ENCODE measurements around the gene AK5. TPM values are rescaled to one million over a fixed set of nuclear protein-coding genes. Genes with fewer than 3 reads are reported as not detected.
A peak's percentile ranks its signal among the peaks of the same experiment; 100 is the strongest.

Gene AK5
- total RNA-seq, 1 experiment from 2014 or later = 3.8 TPM

- H3K9ac ChIP-seq (ENCODE audit: low read length) = 0 out of 2 replicates have a peak overlapping the region, but pooled peaks have one; percentile 24
- H3K9me2 ChIP-seq (replicated peaks; ENCODE audit: low read length) = no peaks in the 10 kb centered on the region
- no peaks in the 10 kb centered on the region for H3K79me2 ChIP-seq (ENCODE audit: low read length)
- no peaks in the 10 kb centered on the region for H3K36me3 ChIP-seq (ENCODE audit: low read depth, low read length)
- H4K20me1 ChIP-seq (ENCODE audit: low read length) = no peaks in the 10 kb centered on the region
- no peak overlapping the region for H3K4me3 ChIP-seq (ENCODE audit: low read length)
- H3K4me1 ChIP-seq (ENCODE audit: insufficient read depth, low read length) = peaks cover 27% of the 10 kb centered on the region
- no peak overlapping the region for H2AFZ ChIP-seq (ENCODE audit: low read length)
- intact Hi-C loops (cut with micrococcal nuclease) = loop anchor here (1.0 to 5.0 kb wide), 2 partner anchors 20 to 75 kb away; no protein-coding TSS in a partner anchor
- TF ChIP-seq EZH2phosphoT487 (IDR thresholded peaks at IDR 0.05; ENCODE audit: borderline replicate concordance, low read length) = no peak
- TF ChIP-seq EZH2 (IDR thresholded peaks at IDR 0.05; ENCODE audit: low read length, unreplicated experiment) = no peak
- TF ChIP-seq CTCF (conservative IDR thresholded peaks at IDR 0.05; ENCODE audit: low read depth, low read length) = no peak
- BruUV-seq (replicated peaks) = no TSS peak
- ChIA-PET CTCF (interaction anchor here (0.6 to 0.7 kb wide), 2 partner anchors 108 to 172 kb away, joined by 3 to 6 read pairs; no protein-coding TSS in a partner anchor), POLR2A (ENCODE audit: unreplicated experiment) (no interaction called here)
- DNase-seq = peak; percentile 81
- ATAC-seq = peak; percentile 97
- peak overlapping the region; percentile 68 for H3K27ac ChIP-seq (ENCODE audit: low read length)
- no peaks in the 10 kb centered on the region for H3F3A ChIP-seq (ENCODE audit: low read length, unreplicated experiment)
- peak overlapping the region; percentile 48 for H3K4me2 ChIP-seq (ENCODE audit: low read length)
- no peaks in the 10 kb centered on the region for H3K9me3 ChIP-seq (ENCODE audit: low read length)
- H3K27me3 ChIP-seq (ENCODE audit: low read length) = no peaks in the 10 kb centered on the region
Measured at GRCh38 chr1:77342745-77343144, 60.9 kb downstream of the AK5 start.

GRCh38 chr1:77347646-77348045 lies 65.8 kb downstream of the AK5 start:
- intact Hi-C loops (cut with micrococcal nuclease) = no loop called here
- no peaks in the 10 kb centered on the region for H3K9me2 ChIP-seq (replicated peaks; ENCODE audit: low read length)
- TF ChIP-seq EZH2phosphoT487 (IDR thresholded peaks at IDR 0.05; ENCODE audit: borderline replicate concordance, low read length) (no peak), EZH2 (IDR thresholded peaks at IDR 0.05; ENCODE audit: low read length, unreplicated experiment) (no peak), CTCF (conservative IDR thresholded peaks at IDR 0.05; ENCODE audit: low read depth, low read length) (no peak)
- no peak overlapping the region for H3K9ac ChIP-seq (ENCODE audit: low read length)
- no TSS peak for BruUV-seq (replicated peaks)
- H3K27ac ChIP-seq (ENCODE audit: low read length) = peak overlapping the region; percentile 16
- peaks cover 31% of the 10 kb centered on the region for H3K4me1 ChIP-seq (ENCODE audit: insufficient read depth, low read length)
- H3K4me3 ChIP-seq (ENCODE audit: low read length) = no peak overlapping the region
- H3K9me3 ChIP-seq (ENCODE audit: low read length) = no peaks in the 10 kb centered on the region
- peak; percentile 86 for DNase-seq
- H3F3A ChIP-seq (ENCODE audit: low read length, unreplicated experiment) = no peaks in the 10 kb centered on the region
- no peaks in the 10 kb centered on the region for H4K20me1 ChIP-seq (ENCODE audit: low read length)
- POLR2A ChIA-PET (ENCODE audit: unreplicated experiment) = no interaction called here
- H2AFZ ChIP-seq (ENCODE audit: low read length) = peak overlapping the region; percentile 55; the same call in 1 of the 2 replicates
- H3K4me2 ChIP-seq (ENCODE audit: low read length) = peak overlapping the region; percentile 10
- H3K36me3 ChIP-seq (ENCODE audit: low read depth, low read length) = no peaks in the 10 kb centered on the region
- CTCF ChIA-PET = no interaction called here
- peak; percentile 72 for ATAC-seq
- H3K79me2 ChIP-seq (ENCODE audit: low read length) = no peaks in the 10 kb centered on the region
- H3K27me3 ChIP-seq (ENCODE audit: low read length) = no peaks in the 10 kb centered on the region

GRCh38 chr1:77348549-77348948 lies 66.7 kb downstream of the AK5 start:
- H3K9me2 ChIP-seq (replicated peaks; ENCODE audit: low read length) = no peaks in the 10 kb centered on the region
- peaks cover 22% of the 10 kb centered on the region for H3K4me1 ChIP-seq (ENCODE audit: insufficient read depth, low read length)
- no peak overlapping the region for H3K4me2 ChIP-seq (ENCODE audit: low read length)
- no peak for DNase-seq
- H3F3A ChIP-seq (ENCODE audit: low read length, unreplicated experiment) = no peaks in the 10 kb centered on the region
- H3K9me3 ChIP-seq (ENCODE audit: low read length) = no peaks in the 10 kb centered on the region
- H3K9ac ChIP-seq (ENCODE audit: low read length) = no peak overlapping the region
- no peak overlapping the region for H3K27ac ChIP-seq (ENCODE audit: low read length)
- BruUV-seq (replicated peaks) = no TSS peak
- TF ChIP-seq EZH2 (IDR thresholded peaks at IDR 0.05; ENCODE audit: low read length, unreplicated experiment) (no peak), CTCF (conservative IDR thresholded peaks at IDR 0.05; ENCODE audit: low read depth, low read length) (no peak), EZH2phosphoT487 (IDR thresholded peaks at IDR 0.05; ENCODE audit: borderline replicate concordance, low read length) (no peak)
- H4K20me1 ChIP-seq (ENCODE audit: low read length) = no peaks in the 10 kb centered on the region
- POLR2A ChIA-PET (ENCODE audit: unreplicated experiment) = no interaction called here
- H3K27me3 ChIP-seq (ENCODE audit: low read length) = no peaks in the 10 kb centered on the region
- intact Hi-C loops (cut with micrococcal nuclease) = no loop called here
- H3K79me2 ChIP-seq (ENCODE audit: low read length) = no peaks in the 10 kb centered on the region
- no peak overlapping the region for H3K4me3 ChIP-seq (ENCODE audit: low read length)
- H2AFZ ChIP-seq (ENCODE audit: low read length) = no peak overlapping the region
- ATAC-seq = no peak
- CTCF ChIA-PET = no interaction called here
- H3K36me3 ChIP-seq (ENCODE audit: low read depth, low read length) = no peaks in the 10 kb centered on the region
